Erythroblast (primary cell): ENCODE results near the gene ATP6V1G3.
"Not testable (repeated sequence)": the region's sequence is repeated elsewhere in the genome, so short reads cannot be mapped to it uniquely, and the experiment has no call there.

Experiments
- GATA1 ChIP-seq: IDR thresholded peaks from 2 replicates; pipeline ENCODE4 v1.6.1; 2011; ENCODE audit warnings: low read depth, mild to moderate bottlenecking, control low read depth, low read length, moderate library complexity
- POLR2A ChIP-seq: IDR thresholded peaks from 2 replicates; pipeline ENCODE4 v1.6.1; 2011; ENCODE audit warnings: mild to moderate bottlenecking, low read length

DNA sequence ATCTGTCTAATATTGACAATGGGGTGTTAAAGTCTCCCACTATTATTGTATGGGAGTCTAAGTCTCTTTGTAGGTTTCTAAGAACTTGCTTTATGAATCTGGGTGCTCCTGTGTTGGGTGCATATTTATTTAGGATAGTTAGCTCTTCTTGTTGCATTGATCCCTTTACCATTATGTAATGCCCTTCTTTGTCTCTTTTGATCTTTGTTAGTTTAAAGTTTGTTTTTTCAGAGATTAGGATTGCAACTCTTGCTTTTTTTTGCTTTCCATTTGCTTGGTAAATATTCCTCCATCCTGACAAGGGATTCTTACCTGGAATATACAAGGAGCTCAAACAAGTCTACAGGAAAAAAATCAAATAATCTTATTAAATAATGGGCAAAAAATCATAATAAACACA, 63.1 kb downstream of the ATP6V1G3 start:
- TF ChIP-seq POLR2A, GATA1: not testable (repeated sequence)
